Activated naive CD4-positive, alpha-beta T cell treated with anti-CD3 and anti-CD28 coated beads for 36 hours (primary cell): ENCODE results near the gene C10orf105. TPM values are rescaled to one million over a fixed set of nuclear protein-coding genes. Genes with fewer than 3 reads are reported as not detected.

Experiments used
- CTCF ChIA-PET: fragments of 350-600 bp; sonication (Branson Sonifier 250); formaldehyde crosslinking; loops from one replicate; lab custom pipeline; 2021; ENCODE audit warnings: antibody characterized with exemption; lab: Charles Lee
- DNase-seq: peaks from one replicate; pipeline ENCODE4 v3.0.0-alpha.2; 2020
- H3K27ac Mint-ChIP-seq: one replicate; pipeline ENCODE4 v1.8.0; 2021; ENCODE audit warnings: mild to moderate bottlenecking, mixed read lengths
- H3K27me3 Mint-ChIP-seq: one replicate; pipeline ENCODE4 v1.8.0; 2021; ENCODE audit warnings: low read depth, mixed read lengths
- H3K36me3 Mint-ChIP-seq: one replicate; pipeline ENCODE4 v1.8.0; 2021; ENCODE audit warnings: low read depth, mixed read lengths
- H3K4me1 Mint-ChIP-seq: one replicate; pipeline ENCODE4 v1.8.0; 2021; ENCODE audit warnings: low read depth, mixed read lengths
- H3K4me3 Mint-ChIP-seq: one replicate; pipeline ENCODE4 v1.8.0; 2021; ENCODE audit warnings: mild to moderate bottlenecking, moderate library complexity, mixed read lengths
- H3K9me3 Mint-ChIP-seq: one replicate; pipeline ENCODE4 v1.8.0; 2021; ENCODE audit warnings: mixed read lengths
- intact Hi-C: fragments of 100-400 bp; cut with micrococcal nuclease; formaldehyde crosslinking; loops from one replicate; pipeline ENCODE4 v1.15.1; 2023
- total RNA-seq, 2 experiments: library from RNA; stranded (reverse); gene quantifications; one replicate each; pipeline ENCODE4 v1.2.3, GENCODE V29; 2021

C10orf105 gene
- total RNA-seq, 2 experiments from 2014 or later, result 0.32 to 0.36 TPM

- Mint-ChIP-seq H3K27me3 (no peaks in the 10 kb centered on the region), H3K9me3 (no peaks in the 10 kb centered on the region), H3K4me1 (peaks cover 95% of the 10 kb centered on the region), H3K27ac (peak overlapping the region; percentile 98), H3K36me3 (peaks cover 39% of the 10 kb centered on the region), H3K4me3 (peak overlapping the region; percentile 42)
- no peak for DNase-seq
- intact Hi-C loops, result no loop called here
- CTCF ChIA-PET, result no interaction called here
These were observed 30.7 kb upstream of the C10orf105 start for GRCh38 chr10:71750124-71750841.

- intact Hi-C loops, result no loop called here
- no peak for DNase-seq
- Mint-ChIP-seq H3K9me3 (no peaks in the 10 kb centered on the region), H3K27me3 (no peaks in the 10 kb centered on the region), H3K4me3 (peak overlapping the region; percentile 64), H3K4me1 (peaks cover 95% of the 10 kb centered on the region), H3K36me3 (peaks cover 37% of the 10 kb centered on the region), H3K27ac (peak overlapping the region; percentile 98)
- CTCF ChIA-PET, result interaction anchor here (1.0 to 4.1 kb wide), 6 partner anchors 9 to 41 kb away, joined by 5 to 27 read pairs (median 8); partner anchors contain the start of gene VSIR
These were observed 29.8 kb upstream of the C10orf105 start for GRCh38 chr10:71749396-71749795.

GRCh38 chr10:71748671-71749191 is 29.2 kb upstream of the C10orf105 start:
- intact Hi-C loops, result loop anchor here (1.0 kb wide), 5 partner anchors 9 to 25 kb away; partner anchors contain the start of gene VSIR
- Mint-ChIP-seq H3K36me3 (peaks cover 33% of the 10 kb centered on the region), H3K9me3 (no peaks in the 10 kb centered on the region), H3K4me1 (peaks cover 94% of the 10 kb centered on the region), H3K27me3 (no peaks in the 10 kb centered on the region), H3K4me3 (peak overlapping the region; percentile 64), H3K27ac (peak overlapping the region; percentile 98)
- CTCF ChIA-PET, result interaction anchor here (0.6 to 4.1 kb wide), 9 partner anchors 9 to 50 kb away, joined by 3 to 27 read pairs (median 5); partner anchors contain the start of gene VSIR
- DNase-seq, result peak; percentile 90

DNA sequence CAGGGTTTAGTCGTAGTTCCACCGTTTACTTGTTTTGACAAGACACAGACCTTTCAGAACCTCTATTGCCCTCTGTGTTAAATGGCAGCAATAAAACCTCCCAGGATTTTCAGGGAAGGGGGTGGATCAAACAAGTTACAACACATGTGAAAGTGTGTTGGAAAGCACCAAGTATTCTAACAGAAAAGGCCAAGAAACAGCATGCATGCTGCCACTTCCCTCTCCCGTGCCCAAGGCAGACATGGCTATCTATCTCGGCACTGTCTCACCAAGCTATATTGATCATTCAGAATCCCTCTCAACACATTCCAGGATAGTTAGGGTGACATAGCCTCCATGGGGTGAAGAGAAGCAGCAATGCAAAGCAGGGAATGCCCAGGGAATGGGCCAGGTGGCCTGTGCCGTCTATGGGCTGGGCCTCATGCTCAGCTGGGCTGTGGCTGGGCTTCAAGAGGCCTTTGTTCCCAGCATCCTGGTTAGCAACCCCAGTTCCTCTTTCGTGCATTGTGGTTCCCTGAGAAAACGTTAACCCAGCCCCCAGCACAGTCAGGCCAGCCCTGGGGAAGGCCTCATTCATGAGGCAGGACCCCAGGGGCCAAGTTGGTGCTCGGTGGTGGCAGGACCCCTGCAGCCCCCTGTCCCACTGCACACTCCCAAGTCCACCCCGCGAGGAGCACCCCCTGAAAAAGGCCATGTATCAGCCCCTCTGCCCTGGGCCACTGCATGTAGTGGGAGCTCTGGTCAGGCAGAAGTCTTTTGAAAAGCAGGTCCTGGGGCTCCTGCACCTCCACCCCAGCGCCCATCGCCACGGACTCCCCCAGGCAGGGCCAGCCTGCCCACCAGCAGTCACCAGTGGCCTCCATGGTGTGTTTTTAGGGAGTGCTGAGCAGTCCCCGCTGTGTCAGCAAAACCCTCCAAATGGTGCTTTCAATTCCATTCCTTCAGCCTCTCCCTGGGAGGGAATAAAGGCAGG is 28.3 kb upstream of the C10orf105 start:
- peak overlapping the region; percentile 64 for H3K4me3 Mint-ChIP-seq
- CTCF ChIA-PET, result interaction anchor here (0.6 to 4.1 kb wide), 16 partner anchors 9 to 65 kb away, joined by 3 to 27 read pairs (median 5); partner anchors contain the start of gene VSIR
- peaks cover 32% of the 10 kb centered on the region for H3K36me3 Mint-ChIP-seq
- H3K9me3 Mint-ChIP-seq, result no peaks in the 10 kb centered on the region
- intact Hi-C loops, result loop anchor here (1.0 kb wide), 5 partner anchors 9 to 25 kb away; partner anchors contain the start of gene VSIR
- DNase-seq, result peak; percentile 60
- H3K4me1 Mint-ChIP-seq, result peaks cover 94% of the 10 kb centered on the region
- peak overlapping the region; percentile 98 for H3K27ac Mint-ChIP-seq
- no peaks in the 10 kb centered on the region for H3K27me3 Mint-ChIP-seq

GRCh38 chr10:71747039-71747531 is 27.5 kb upstream of the C10orf105 start:
- intact Hi-C loops, result no loop called here
- no peaks in the 10 kb centered on the region for H3K9me3 Mint-ChIP-seq
- peak overlapping the region; percentile 98 for H3K27ac Mint-ChIP-seq
- no peak for DNase-seq
- H3K4me3 Mint-ChIP-seq, result no peak overlapping the region
- H3K36me3 Mint-ChIP-seq, result peaks cover 34% of the 10 kb centered on the region
- H3K4me1 Mint-ChIP-seq, result peaks cover 94% of the 10 kb centered on the region
- CTCF ChIA-PET, result interaction anchor here (0.8 to 4.1 kb wide), 13 partner anchors 10 to 66 kb away, joined by 3 to 27 read pairs (median 5); partner anchors contain the start of gene VSIR
- H3K27me3 Mint-ChIP-seq, result no peaks in the 10 kb centered on the region

- Mint-ChIP-seq H3K4me3 (no peak overlapping the region), H3K27me3 (no peaks in the 10 kb centered on the region), H3K36me3 (peaks cover 28% of the 10 kb centered on the region), H3K9me3 (no peaks in the 10 kb centered on the region), H3K27ac (peak overlapping the region; percentile 98), H3K4me1 (peaks cover 94% of the 10 kb centered on the region)
- intact Hi-C loops, result no loop called here
- DNase-seq, result peak; percentile 76
- CTCF ChIA-PET, result interaction anchor here (0.9 to 4.1 kb wide), 12 partner anchors 10 to 49 kb away, joined by 3 to 27 read pairs (median 5); partner anchors contain the start of gene VSIR
These were observed 26.9 kb upstream of the C10orf105 start for GRCh38 chr10:71746344-71747037.

- intact Hi-C loops, result no loop called here
- Mint-ChIP-seq H3K4me1 (peaks cover 96% of the 10 kb centered on the region), H3K36me3 (peaks cover 24% of the 10 kb centered on the region), H3K9me3 (no peaks in the 10 kb centered on the region), H3K27ac (peak overlapping the region; percentile 98), H3K4me3 (no peak overlapping the region), H3K27me3 (no peaks in the 10 kb centered on the region)
- CTCF ChIA-PET, result interaction anchor here (0.9 to 4.1 kb wide), 8 partner anchors 11 to 48 kb away, joined by 3 to 27 read pairs (median 6); partner anchors contain the start of gene VSIR
- DNase-seq, result no peak
These were observed 26.2 kb upstream of the C10orf105 start for GRCh38 chr10:71745664-71746250.

GRCh38 chr10:71744897-71745663 is 25.5 kb upstream of the C10orf105 start:
- no peak for DNase-seq
- H3K27ac Mint-ChIP-seq, result peak overlapping the region; percentile 98
- H3K36me3 Mint-ChIP-seq, result peaks cover 19% of the 10 kb centered on the region
- no peaks in the 10 kb centered on the region for H3K9me3 Mint-ChIP-seq
- CTCF ChIA-PET, result interaction anchor here (0.5 to 4.1 kb wide), 3 partner anchors 12 to 478 kb away, joined by 3 to 27 read pairs (median 15); partner anchors contain the start of gene VSIR
- H3K4me1 Mint-ChIP-seq, result peaks cover 96% of the 10 kb centered on the region
- H3K27me3 Mint-ChIP-seq, result no peaks in the 10 kb centered on the region
- intact Hi-C loops, result no loop called here
- H3K4me3 Mint-ChIP-seq, result no peak overlapping the region

GRCh38 chr10:71743866-71744265 is 24.3 kb upstream of the C10orf105 start:
- H3K4me1 Mint-ChIP-seq, result peaks cover 99% of the 10 kb centered on the region
- no peaks in the 10 kb centered on the region for H3K27me3 Mint-ChIP-seq
- H3K9me3 Mint-ChIP-seq, result no peaks in the 10 kb centered on the region
- H3K4me3 Mint-ChIP-seq, result no peak overlapping the region
- H3K27ac Mint-ChIP-seq, result peak overlapping the region; percentile 98
- CTCF ChIA-PET, result interaction anchor here (0.7 to 1.7 kb wide), 3 partner anchors 12 to 36 kb away, joined by 3 to 4 read pairs (median 3); no protein-coding TSS in a partner anchor
- peaks cover 13% of the 10 kb centered on the region for H3K36me3 Mint-ChIP-seq
- DNase-seq, result no peak
- intact Hi-C loops, result loop anchor here (2.0 kb wide), 1 partner anchor 29 kb away; no protein-coding TSS in a partner anchor
